Measurements from ENCODE around the gene HIKESHI. TPM values are rescaled to one million over a fixed set of nuclear protein-coding genes. Genes with fewer than 3 reads are reported as not detected.

The HIKESHI gene
- total and polyA plus RNA-seq, 2 of the 8 experiments (the other 6 are each of a cell fraction or from before 2014, with no cell fraction given) = 65.4 to 90.2 TPM

- TF ChIP-seq CHD7 (IDR thresholded peaks at IDR 0.05; ENCODE audit: insufficient replicate concordance, low read length) = no peak
- no peak for TF ChIP-seq RNF2 (IDR thresholded peaks at IDR 0.05; ENCODE audit: borderline replicate concordance, low read depth, low read length, missing control alignments, poor library complexity, severe bottlenecking)
- no peak for TF ChIP-seq BACH1 (IDR thresholded peaks at IDR 0.05; ENCODE audit: low read length)
- TF ChIP-seq GTF2F1 (IDR thresholded peaks at IDR 0.05; ENCODE audit: borderline replicate concordance, low read depth, low read length) = no peak
- TF ChIP-seq TCF12 (IDR thresholded peaks at IDR 0.05; ENCODE audit: low read depth, low read length) = no peak
- TF ChIP-seq PHF8 (conservative IDR thresholded peaks at IDR 0.05; ENCODE audit: low read depth, low read length) = no peak
- TF ChIP-seq JUND (IDR thresholded peaks at IDR 0.05; ENCODE audit: low read length) = no peak
- TF ChIP-seq EP300 (IDR thresholded peaks at IDR 0.05; ENCODE audit: borderline replicate concordance in 1 of 2, low read depth in 2 of 2, low read length in 2 of 2) = no peak
- TF ChIP-seq RBBP5 (IDR thresholded peaks at IDR 0.05; ENCODE audit: borderline replicate concordance, low read depth, low read length) = no peak
Measured at GRCh38 chr11:86388198-86388597, 86.2 kb downstream of the HIKESHI start (continued).
